BLaER1 treated with 17β-estradiol and CSF1 and Interleukin-3, amounts not matched to agents 10 nM and 100 nM (cell line): ENCODE measurements around the gene KLHL21.
A peak's percentile ranks its signal among the peaks of the same experiment; 100 is the strongest.

Source experiments
- H3K27ac ChIP-seq, 11 experiments: shearing (Covaris generic); formaldehyde crosslinking; 2 replicates each; pipeline ENCODE4 v1.8.1; 2022
- H3K27me3 ChIP-seq, 11 experiments: shearing (Covaris generic); formaldehyde crosslinking; 2 replicates each; pipeline ENCODE4 v1.8.1; 2022
- H3K36me3 ChIP-seq, 11 experiments: shearing (Covaris generic); formaldehyde crosslinking; 2 replicates each; pipeline ENCODE4 v1.8.1; 2022
- H3K4me1 ChIP-seq, 10 experiments: shearing (Covaris generic); formaldehyde crosslinking; 2 replicates each; pipeline ENCODE4 v1.8.1; 2022
- H3K4me2 ChIP-seq, 11 experiments: shearing (Covaris generic); formaldehyde crosslinking; 2 replicates each; pipeline ENCODE4 v1.8.1; 2022
- H3K4me3 ChIP-seq, 10 experiments: shearing (Covaris generic); formaldehyde crosslinking; 2 replicates each; pipeline ENCODE4 v1.8.1; 2022
- H3K9ac ChIP-seq, 11 experiments: shearing (Covaris generic); formaldehyde crosslinking; 2 replicates each; pipeline ENCODE4 v1.8.1; 2022
- H3K9me3 ChIP-seq, 11 experiments: shearing (Covaris generic); formaldehyde crosslinking; replicated peaks in 1 of 11; 2 replicates each; pipeline ENCODE4 v1.8.1; 2022
- H4K20me1 ChIP-seq, 11 experiments: shearing (Covaris generic); formaldehyde crosslinking; 2 replicates each; pipeline ENCODE4 v1.8.1; 2022
- Cebpa-rat ChIP-seq, 11 experiments: shearing (Covaris generic); IDR thresholded peaks; 2 replicates each; pipeline ENCODE4 v1.8.1; 2022

The KLHL21 gene

GRCh38 chr1:6579374-6580118, 23.1 kb downstream of the KLHL21 start, which contains the start of gene ZBTB48:
ZBTB48 (plus strand) TSS chr1:6579994; CDS start chr1:6580610, 616 bp downstream.
- Histone ChIP-seq H3K36me3 (peaks cover 0 to 15% (median 4%) of the 10 kb centered on the region in 11 experiments; a peak in 8 of 22 replicates), H3K4me2 (peak within 1 kb of the TSS; percentile 83 to 99 (median 96)), H3K4me3 (peak within 1 kb of the TSS; percentile 74 to 91 (median 82)), H3K27me3 (no peaks in the 10 kb centered on the region), H3K9me3 (no peaks in the 10 kb centered on the region), H4K20me1 (peaks cover 21 to 42% (median 36%) of the 10 kb centered on the region in 11 experiments), H3K27ac (peak within 1 kb of the TSS; percentile 73 to 96 (median 89)), H3K9ac (peak within 1 kb of the TSS; percentile 84 to 96 (median 88)), H3K4me1 (peaks cover 47 to 59% (median 52%) of the 10 kb centered on the region in 10 experiments)
- no peak for TF ChIP-seq Cebpa-rat (IDR thresholded peaks at IDR 0.05)

GRCh38 chr1:6578624-6579373, 23.9 kb downstream of the KLHL21 start:
- peak overlapping the region in 6 of 11 experiments; percentile 81 to 95 (median 89); a peak in 7 of 22 replicates for H3K27ac ChIP-seq
- H3K9ac ChIP-seq = peak overlapping the region in 5 of 11 experiments; percentile 84 to 94 (median 88); a peak in 9 of 22 replicates
- H3K4me1 ChIP-seq = peaks cover 42 to 51% (median 48%) of the 10 kb centered on the region in 10 experiments
- TF ChIP-seq Cebpa-rat (IDR thresholded peaks at IDR 0.05) = no peak
- no peaks in the 10 kb centered on the region for H3K9me3 ChIP-seq
- H3K27me3 ChIP-seq = no peaks in the 10 kb centered on the region
- H4K20me1 ChIP-seq = peaks cover 16 to 34% (median 29%) of the 10 kb centered on the region in 11 experiments; a peak in 20 of 22 replicates
- H3K4me3 ChIP-seq = no peak overlapping the region
- H3K36me3 ChIP-seq = peaks cover 0 to 10% (median 0%) of the 10 kb centered on the region in 11 experiments; a peak in 6 of 22 replicates
- peak overlapping the region; percentile 70 to 99 (median 95) for H3K4me2 ChIP-seq

GRCh38 chr1:6577831-6578525, 24.7 kb downstream of the KLHL21 start:
- Histone ChIP-seq H3K4me1 (peaks cover 34 to 47% (median 46%) of the 10 kb centered on the region in 10 experiments), H3K9me3 (no peaks in the 10 kb centered on the region), H3K9ac (peak overlapping the region in 1 of 11 experiments; percentile 2; a peak in 2 of 22 replicates), H3K36me3 (peaks cover 0 to 7% (median 0%) of the 10 kb centered on the region in 11 experiments; a peak in 2 of 22 replicates), H3K27me3 (no peaks in the 10 kb centered on the region), H3K4me3 (no peak overlapping the region), H4K20me1 (peaks cover 16 to 27% (median 25%) of the 10 kb centered on the region in 11 experiments; a peak in 20 of 22 replicates), H3K27ac (no peak overlapping the region), H3K4me2 (peak overlapping the region in 9 of 11 experiments; percentile 70 to 99 (median 96); a peak in 16 of 22 replicates)
- no peak for TF ChIP-seq Cebpa-rat (IDR thresholded peaks at IDR 0.05)

- no peaks in the 10 kb centered on the region for H3K27me3 ChIP-seq
- H3K4me3 ChIP-seq = no peak overlapping the region
- H3K4me1 ChIP-seq = peaks cover 10 to 28% (median 24%) of the 10 kb centered on the region in 10 experiments
- no peak overlapping the region for H3K27ac ChIP-seq
- no peak overlapping the region for H3K9ac ChIP-seq
- H3K36me3 ChIP-seq = no peaks in the 10 kb centered on the region
- no peaks in the 10 kb centered on the region for H4K20me1 ChIP-seq
- no peak for TF ChIP-seq Cebpa-rat (IDR thresholded peaks at IDR 0.05)
- H3K4me2 ChIP-seq = no peak overlapping the region
- peaks cover 0 to 12% (median 8%) of the 10 kb centered on the region in 11 experiments; a peak in 18 of 22 replicates for H3K9me3 ChIP-seq
Observed at GRCh38 chr1:6574818-6575217, 27.9 kb downstream of the KLHL21 start.

GRCh38 chr1:6574025-6574620, 28.5 kb downstream of the KLHL21 start:
- Histone ChIP-seq H3K36me3 (no peaks in the 10 kb centered on the region), H4K20me1 (no peaks in the 10 kb centered on the region), H3K27ac (no peak overlapping the region), H3K4me2 (no peak overlapping the region), H3K9me3 (peaks cover 0 to 12% (median 8%) of the 10 kb centered on the region in 11 experiments; a peak in 18 of 22 replicates), H3K4me3 (no peak overlapping the region), H3K27me3 (no peaks in the 10 kb centered on the region), H3K9ac (no peak overlapping the region), H3K4me1 (peaks cover 5 to 29% (median 23%) of the 10 kb centered on the region in 10 experiments)
- TF ChIP-seq Cebpa-rat (IDR thresholded peaks at IDR 0.05) = no peak

- H3K4me1 ChIP-seq = peaks cover 0 to 16% (median 9%) of the 10 kb centered on the region in 10 experiments; a peak in 13 of 20 replicates
- peaks cover 0 to 12% (median 8%) of the 10 kb centered on the region in 11 experiments; a peak in 18 of 22 replicates for H3K9me3 ChIP-seq
- no peak overlapping the region for H3K9ac ChIP-seq
- no peak overlapping the region for H3K27ac ChIP-seq
- H3K36me3 ChIP-seq = no peaks in the 10 kb centered on the region
- H3K4me2 ChIP-seq = no peak overlapping the region
- no peaks in the 10 kb centered on the region for H4K20me1 ChIP-seq
- no peaks in the 10 kb centered on the region for H3K27me3 ChIP-seq
- no peak overlapping the region for H3K4me3 ChIP-seq
- TF ChIP-seq Cebpa-rat (IDR thresholded peaks at IDR 0.05) = no peak
Observed at GRCh38 chr1:6572653-6573383, 29.9 kb downstream of the KLHL21 start.

GRCh38 chr1:6570987-6571386, 31.7 kb downstream of the KLHL21 start:
- TF ChIP-seq Cebpa-rat (IDR thresholded peaks at IDR 0.05) = no peak
- H4K20me1 ChIP-seq = no peaks in the 10 kb centered on the region
- H3K9ac ChIP-seq = no peak overlapping the region
- no peaks in the 10 kb centered on the region for H3K27me3 ChIP-seq
- H3K4me3 ChIP-seq = no peak overlapping the region
- H3K27ac ChIP-seq = no peak overlapping the region
- no peaks in the 10 kb centered on the region for H3K36me3 ChIP-seq
- H3K4me1 ChIP-seq = peaks cover 0 to 14% (median 8%) of the 10 kb centered on the region in 10 experiments; a peak in 11 of 20 replicates
- H3K9me3 ChIP-seq = peaks cover 0 to 12% (median 8%) of the 10 kb centered on the region in 11 experiments; a peak in 18 of 22 replicates
- H3K4me2 ChIP-seq = no peak overlapping the region
